ENCODE measurements around the gene EXOC3L2. TPM values are rescaled to one million over a fixed set of nuclear protein-coding genes. Genes with fewer than 3 reads are reported as not detected.

The EXOC3L2 gene
- total RNA-seq, 4 donors from 2014 or later: 1.4 to 4.1 (median 2.7) TPM

DNA sequence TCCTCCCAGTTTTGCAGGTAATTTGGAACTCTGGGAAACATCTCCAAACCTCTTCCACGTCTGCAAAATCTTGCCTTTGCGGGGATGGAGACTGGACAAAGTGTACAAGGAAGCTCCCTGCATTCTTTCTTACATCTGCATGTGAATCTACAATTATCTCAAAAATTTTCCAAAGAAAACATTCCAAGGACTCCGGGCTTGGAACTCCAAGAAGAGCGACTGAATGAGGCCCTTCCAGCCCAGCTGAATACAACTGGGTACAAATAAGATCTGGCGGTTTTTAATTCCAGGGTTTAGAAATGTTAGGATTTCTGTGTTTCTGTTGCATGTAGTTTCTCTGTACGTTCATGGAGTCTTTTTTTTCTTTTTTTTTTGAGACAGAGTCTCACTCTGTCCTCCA lies 28.5 kb downstream of the EXOC3L2 start:
- no peak for DNase-seq (ENCODE audit: low spot score)
- ATAC-seq (ENCODE audit: low FRiP score): no peak
- TF ChIP-seq, protein P1, sequence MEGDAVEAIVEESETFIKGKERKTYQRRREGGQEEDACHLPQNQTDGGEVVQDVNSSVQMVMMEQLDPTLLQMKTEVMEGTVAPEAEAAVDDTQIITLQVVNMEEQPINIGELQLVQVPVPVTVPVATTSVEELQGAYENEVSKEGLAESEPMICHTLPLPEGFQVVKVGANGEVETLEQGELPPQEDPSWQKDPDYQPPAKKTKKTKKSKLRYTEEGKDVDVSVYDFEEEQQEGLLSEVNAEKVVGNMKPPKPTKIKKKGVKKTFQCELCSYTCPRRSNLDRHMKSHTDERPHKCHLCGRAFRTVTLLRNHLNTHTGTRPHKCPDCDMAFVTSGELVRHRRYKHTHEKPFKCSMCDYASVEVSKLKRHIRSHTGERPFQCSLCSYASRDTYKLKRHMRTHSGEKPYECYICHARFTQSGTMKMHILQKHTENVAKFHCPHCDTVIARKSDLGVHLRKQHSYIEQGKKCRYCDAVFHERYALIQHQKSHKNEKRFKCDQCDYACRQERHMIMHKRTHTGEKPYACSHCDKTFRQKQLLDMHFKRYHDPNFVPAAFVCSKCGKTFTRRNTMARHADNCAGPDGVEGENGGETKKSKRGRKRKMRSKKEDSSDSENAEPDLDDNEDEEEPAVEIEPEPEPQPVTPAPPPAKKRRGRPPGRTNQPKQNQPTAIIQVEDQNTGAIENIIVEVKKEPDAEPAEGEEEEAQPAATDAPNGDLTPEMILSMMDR (IDR thresholded peaks at IDR 0.05): no peak

DNA sequence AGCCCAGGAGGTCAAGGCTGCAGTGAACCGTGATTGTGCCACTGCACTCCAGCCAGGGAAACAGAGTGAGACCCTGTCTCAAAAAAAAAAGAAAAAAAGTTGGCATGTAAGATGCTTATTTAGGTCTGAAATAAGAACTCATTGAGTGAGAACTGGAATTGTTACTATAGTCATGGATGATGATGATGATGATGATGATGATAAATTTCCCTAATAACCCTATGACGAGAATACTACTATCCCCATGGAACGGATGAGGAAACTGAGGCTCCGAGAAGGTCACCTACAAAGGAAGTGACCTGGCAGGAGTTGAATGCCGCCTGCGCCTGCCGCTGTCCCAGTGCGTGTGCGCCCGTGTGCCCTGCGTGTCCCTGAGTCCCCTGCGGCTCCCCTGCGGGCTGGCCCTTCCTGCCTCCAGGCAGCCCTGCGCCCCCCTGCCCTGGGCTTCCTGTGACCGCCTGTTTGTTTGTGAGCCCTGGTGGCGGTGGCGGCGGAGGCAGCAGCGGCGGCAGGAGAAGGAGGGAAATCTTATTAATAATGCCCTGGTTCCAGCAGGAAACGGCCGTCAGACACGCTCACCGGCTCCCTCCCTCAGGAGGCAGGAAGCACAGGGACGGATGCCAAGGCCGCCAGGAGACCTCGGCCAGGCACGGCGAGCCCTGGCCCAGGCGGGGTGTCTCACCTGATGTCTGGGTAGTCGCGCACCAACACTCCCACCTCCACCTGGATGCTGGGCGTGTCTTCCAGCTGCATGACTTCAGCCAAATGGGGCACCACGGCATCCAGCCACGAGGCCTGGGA lies 29.6 kb downstream of the EXOC3L2 start:
- TF ChIP-seq, protein P1 (IDR thresholded peaks at IDR 0.05): no peak
- DNase-seq (ENCODE audit: low spot score) (no peak), ATAC-seq (ENCODE audit: low FRiP score) (no peak)

DNA sequence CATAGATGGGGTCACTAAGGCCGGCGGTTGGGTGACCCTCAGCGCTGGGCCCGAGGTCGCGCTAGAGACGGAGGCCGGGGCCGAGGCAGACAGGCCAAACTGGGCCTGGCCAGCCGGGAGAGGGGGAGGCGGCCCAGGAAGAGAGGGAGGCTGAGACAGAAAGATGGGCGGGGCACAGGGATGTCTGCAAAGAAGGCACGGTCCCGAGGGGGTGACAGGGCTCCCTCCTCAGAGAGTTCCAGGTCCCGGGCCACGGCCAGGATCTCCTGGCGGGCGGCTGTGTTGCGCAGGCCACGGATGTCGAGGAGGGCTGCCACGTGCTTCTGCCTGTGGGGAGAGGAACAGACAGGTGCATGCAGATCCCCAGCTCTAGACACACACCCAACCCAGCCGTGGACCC lies 32.2 kb downstream of the EXOC3L2 start:
- DNase-seq (ENCODE audit: low spot score) (no peak), ATAC-seq (ENCODE audit: low FRiP score) (no peak)
- TF ChIP-seq, protein P1 (IDR thresholded peaks at IDR 0.05): no peak

DNA sequence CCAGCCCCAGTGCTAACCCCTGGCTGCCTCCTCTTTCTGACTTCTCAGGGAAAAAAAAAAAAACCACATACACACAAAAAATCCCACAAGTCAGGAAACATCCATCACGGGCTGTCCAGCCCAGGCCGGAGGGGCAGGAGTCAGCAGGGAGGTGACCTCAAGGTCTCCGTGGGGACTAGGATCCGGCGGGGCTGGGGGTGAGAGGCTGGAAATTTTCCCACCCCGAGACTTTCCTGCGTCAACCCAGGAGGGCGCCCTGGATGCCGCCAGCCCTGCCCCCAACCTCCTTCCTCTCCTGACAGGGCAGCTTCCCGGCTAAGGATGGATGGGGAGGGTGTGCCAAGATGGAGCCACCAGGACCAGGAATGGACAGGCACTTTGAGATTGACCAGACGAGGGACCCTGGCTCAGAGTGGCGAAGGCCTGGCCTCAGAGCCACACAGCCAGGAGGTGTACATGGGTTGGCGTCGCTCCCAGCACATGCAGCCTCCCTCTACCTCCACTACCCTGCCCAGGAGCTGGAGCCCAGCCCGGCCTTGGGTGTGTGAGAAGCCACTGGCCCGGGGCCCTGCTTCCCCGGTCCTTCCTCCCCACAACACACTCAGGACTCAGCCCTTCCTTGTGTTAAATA lies 33.3 kb downstream of the EXOC3L2 start:
- TF ChIP-seq, protein P1 (IDR thresholded peaks at IDR 0.05): no peak
- DNase-seq (ENCODE audit: low spot score) (no peak), ATAC-seq (ENCODE audit: low FRiP score) (peak; percentile 64)

DNA sequence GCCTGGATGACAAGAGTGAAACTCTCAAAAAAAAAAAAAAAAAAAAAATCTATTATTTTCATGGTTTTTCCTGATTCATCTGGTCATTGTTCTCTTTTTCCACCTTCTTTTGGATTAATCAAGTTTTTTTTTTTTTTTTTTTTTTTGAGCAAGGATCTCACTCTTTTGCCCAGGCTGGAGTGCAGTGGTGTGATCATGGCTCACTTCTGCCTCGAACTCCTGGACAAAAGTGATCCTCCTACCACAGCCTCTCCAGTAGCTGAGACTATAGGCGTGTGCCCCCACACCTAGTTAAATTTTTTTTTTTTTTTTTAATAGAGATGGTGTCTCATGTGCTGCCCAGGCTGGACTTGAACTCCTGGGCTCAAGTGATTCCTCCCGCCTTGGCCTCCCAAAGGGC lies 38.9 kb downstream of the EXOC3L2 start:
- TF ChIP-seq, protein P1 (IDR thresholded peaks at IDR 0.05): no peak
- DNase-seq (ENCODE audit: low spot score): no peak
- no peak for ATAC-seq (ENCODE audit: low FRiP score)

DNA sequence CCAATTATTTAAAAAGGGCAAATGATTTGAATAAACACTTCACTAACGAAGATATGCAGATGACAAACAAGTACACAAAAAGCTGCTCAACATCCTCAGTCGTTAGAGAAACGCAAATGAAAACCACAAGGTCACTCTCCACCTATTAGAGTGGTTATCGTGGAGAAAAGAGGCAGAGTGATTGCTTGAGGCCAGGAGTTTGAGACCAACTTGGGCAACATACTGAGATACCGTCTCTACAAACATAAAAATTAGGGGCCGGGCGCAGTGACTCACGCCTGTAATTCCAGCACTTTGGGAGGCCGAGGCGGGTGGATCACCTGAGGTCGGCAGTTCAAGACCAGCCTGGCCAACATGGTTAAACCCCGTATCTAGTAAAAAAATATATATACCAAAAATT lies 39.4 kb downstream of the EXOC3L2 start:
- ATAC-seq (ENCODE audit: low FRiP score): no peak
- no peak for DNase-seq (ENCODE audit: low spot score)
- TF ChIP-seq, protein P1 (IDR thresholded peaks at IDR 0.05): no peak

DNA sequence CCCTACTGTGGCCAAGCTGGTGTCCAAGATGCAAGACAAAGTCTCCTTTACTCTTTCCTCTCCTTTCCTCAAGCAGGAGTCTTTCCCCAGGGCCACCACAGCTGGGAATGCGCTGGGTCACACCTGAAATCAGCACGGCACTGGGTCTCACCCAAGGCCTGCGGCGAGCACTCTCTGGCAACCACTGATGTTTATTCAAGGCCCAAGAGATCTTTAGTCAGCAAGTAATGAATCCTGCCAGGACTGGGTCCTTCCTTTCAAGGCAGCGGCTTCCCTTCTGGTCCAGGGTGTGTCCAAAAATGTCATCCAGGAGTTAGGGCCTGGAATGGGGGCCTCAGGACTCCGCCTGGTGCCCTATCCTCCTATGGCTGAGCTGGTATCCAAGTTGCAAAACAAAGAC lies 42.6 kb downstream of the EXOC3L2 start:
- ATAC-seq (ENCODE audit: low FRiP score): no peak
- DNase-seq (ENCODE audit: low spot score): no peak
- TF ChIP-seq, protein P1 (IDR thresholded peaks at IDR 0.05): no peak

Data from omental fat pad (tissue), 4 donors.